ENCODE results near the gene TBK1.

TBK1 gene

GRCh38 chr12:64461634-64462414 is 9.9 kb downstream of the TBK1 start:
- TF ChIP-seq CTCF (IDR thresholded peaks at IDR 0.05; ENCODE audit: low read depth, low read length) (no peak), MAX (IDR thresholded peaks at IDR 0.05; ENCODE audit: low read depth, low read length) (no peak), MYC (IDR thresholded peaks at IDR 0.05; ENCODE audit: low read depth, low read length) (no peak), POLR2A (IDR thresholded peaks at IDR 0.05; ENCODE audit: extremely low read depth, insufficient read length) (no peak)
- H3K4me3 ChIP-seq (ENCODE audit: low read depth, low read length): no peak overlapping the region
- DNase-seq (ENCODE audit: low read depth): no peak

GRCh38 chr12:64466178-64466577 is 14.3 kb downstream of the TBK1 start:
- no peak for DNase-seq (ENCODE audit: low read depth)
- H3K4me3 ChIP-seq (ENCODE audit: low read depth, low read length): no peak overlapping the region
- TF ChIP-seq CTCF (IDR thresholded peaks at IDR 0.05; ENCODE audit: low read depth, low read length): no peak
- TF ChIP-seq MAX (IDR thresholded peaks at IDR 0.05; ENCODE audit: low read depth, low read length): no peak
- no peak for TF ChIP-seq POLR2A (IDR thresholded peaks at IDR 0.05; ENCODE audit: extremely low read depth, insufficient read length)
- no peak for TF ChIP-seq MYC (IDR thresholded peaks at IDR 0.05; ENCODE audit: low read depth, low read length)

- no peak overlapping the region for H3K4me3 ChIP-seq (ENCODE audit: low read depth, low read length)
- TF ChIP-seq MYC (IDR thresholded peaks at IDR 0.05; ENCODE audit: low read depth, low read length) (no peak), CTCF (IDR thresholded peaks at IDR 0.05; ENCODE audit: low read depth, low read length) (no peak), POLR2A (IDR thresholded peaks at IDR 0.05; ENCODE audit: extremely low read depth, insufficient read length) (no peak), MAX (IDR thresholded peaks at IDR 0.05; ENCODE audit: low read depth, low read length) (no peak)
- DNase-seq (ENCODE audit: low read depth): no peak
Observed at GRCh38 chr12:64468966-64469365, 17.0 kb downstream of the TBK1 start.

- DNase-seq (ENCODE audit: low read depth): no peak
- TF ChIP-seq MYC (IDR thresholded peaks at IDR 0.05; ENCODE audit: low read depth, low read length) (no peak), POLR2A (IDR thresholded peaks at IDR 0.05; ENCODE audit: extremely low read depth, insufficient read length) (no peak), CTCF (IDR thresholded peaks at IDR 0.05; ENCODE audit: low read depth, low read length) (no peak), MAX (IDR thresholded peaks at IDR 0.05; ENCODE audit: low read depth, low read length) (no peak)
- no peak overlapping the region for H3K4me3 ChIP-seq (ENCODE audit: low read depth, low read length)
Observed at GRCh38 chr12:64469455-64470142, 17.7 kb downstream of the TBK1 start.

GRCh38 chr12:64470495-64470894 is 18.6 kb downstream of the TBK1 start:
- DNase-seq (ENCODE audit: low read depth): no peak
- TF ChIP-seq CTCF (IDR thresholded peaks at IDR 0.05; ENCODE audit: low read depth, low read length) (no peak), MAX (IDR thresholded peaks at IDR 0.05; ENCODE audit: low read depth, low read length) (no peak), MYC (IDR thresholded peaks at IDR 0.05; ENCODE audit: low read depth, low read length) (no peak), POLR2A (IDR thresholded peaks at IDR 0.05; ENCODE audit: extremely low read depth, insufficient read length) (no peak)
- no peak overlapping the region for H3K4me3 ChIP-seq (ENCODE audit: low read depth, low read length)

Data from NB4 (cell line).